Gastrocnemius medialis (tissue), 4 donors: ENCODE measurements around the gene TEX48. TPM values are rescaled to one million over a fixed set of nuclear protein-coding genes. Genes with fewer than 3 reads are reported as not detected.
A peak's percentile ranks its signal among the peaks of the same experiment; 100 is the strongest.

Experiments used
- ATAC-seq, 2 donors: fragments of 150-250 bp; one replicate each; pipeline ENCODE4 v1.9.1; 2016
- DNase-seq, 2 donors: peaks; one replicate each; pipeline ENCODE4 v3.0.0-alpha.2; 2019
- H3K27ac ChIP-seq, 4 donors: fragments of 200-600 bp; sonication (generic); 1 replicate in 1 of 4; 2 replicates in 3 of 4; pipeline ENCODE4 v1.5.1; 2016 to 2018; ENCODE audit warnings: mild to moderate bottlenecking in 2 of 4, moderate library complexity in 1 of 4
- H3K27me3 ChIP-seq, 3 donors: fragments of 200-600 bp; sonication (generic) in 2 of 3; 1 replicate in 1 of 3; 2 replicates in 2 of 3; pipeline versions ENCODE4 v1.5.1 to v1.6.0; 2016 to 2019; ENCODE audit warnings: mild to moderate bottlenecking in 1 of 3, moderate library complexity in 1 of 3
- H3K36me3 ChIP-seq, 2 donors: fragments of 200-600 bp; sonication (generic) in 1 of 2; one replicate each; pipeline ENCODE4 v1.5.1; 2017 to 2018
- H3K4me1 ChIP-seq, 2 donors: fragments of 200-600 bp; sonication (generic) in 1 of 2; one replicate each; pipeline ENCODE4 v1.5.1; 2016 to 2017; ENCODE audit warnings: mild to moderate bottlenecking in 2 of 2
- H3K4me3 ChIP-seq, 4 donors: fragments of 200-600 bp; sonication (generic) in 3 of 4; 1 replicate in 1 of 4; 2 replicates in 3 of 4; pipeline ENCODE4 v1.5.1; 2016 to 2019; ENCODE audit warnings: mild to moderate bottlenecking in 2 of 4
- H3K9me3 ChIP-seq, 3 donors: fragments of 200-600 bp; sonication (generic) in 2 of 3; 1 replicate in 1 of 3; 2 replicates in 2 of 3; pipeline ENCODE4 v1.5.1; 2016 to 2019
- POLR2A ChIP-seq, 2 donors: fragments of 450-650 bp; IDR thresholded peaks; one replicate each; pipeline ENCODE4 v1.6.1; 2017; ENCODE audit warnings: antibody characterized with exemption in 2 of 2, mild to moderate bottlenecking in 2 of 2, moderate library complexity in 2 of 2
- in situ Hi-C, 4 donors: fragments of 200-750 bp; cut with MboI; loops; one replicate each; pipeline versions ENCODE4 v1.15.0 to v1.8.0; 2017; ENCODE audit warnings: low sequenced_read_pairs in 4 of 4
- intact Hi-C: fragments of 100-400 bp; cut with DNase I; formaldehyde crosslinking; loops from one replicate; pipeline ENCODE4 v1.15.1; 2023; ENCODE audit warnings: low total_unique reads
- total RNA-seq, 4 donors: library from RNA; depleted of rRNA; stranded (reverse); fragments of >200 nt; gene quantifications; one replicate each; pipeline versions ENCODE4 v1.1.0 to v1.2.3, GENCODE V29; 2016
- TF ChIP-seq, protein P1 (sequence below), 5 experiments: fragments of 450-650 bp in 3 of 5; fragments of 200-600 bp in 2 of 5; sonication (generic) in 2 of 5; IDR thresholded peaks in 4 of 5; conservative IDR thresholded peaks in 1 of 5; 1 replicate in 4 of 5; 2 replicates in 1 of 5; pipeline ENCODE4 v1.5.1; 2016 to 2019; ENCODE audit warnings: antibody characterized with exemption in 5 of 5, mild to moderate bottlenecking in 3 of 5, moderate library complexity in 3 of 5

The TEX48 gene
- total RNA-seq, 4 donors from 2014 or later: not detected

DNA sequence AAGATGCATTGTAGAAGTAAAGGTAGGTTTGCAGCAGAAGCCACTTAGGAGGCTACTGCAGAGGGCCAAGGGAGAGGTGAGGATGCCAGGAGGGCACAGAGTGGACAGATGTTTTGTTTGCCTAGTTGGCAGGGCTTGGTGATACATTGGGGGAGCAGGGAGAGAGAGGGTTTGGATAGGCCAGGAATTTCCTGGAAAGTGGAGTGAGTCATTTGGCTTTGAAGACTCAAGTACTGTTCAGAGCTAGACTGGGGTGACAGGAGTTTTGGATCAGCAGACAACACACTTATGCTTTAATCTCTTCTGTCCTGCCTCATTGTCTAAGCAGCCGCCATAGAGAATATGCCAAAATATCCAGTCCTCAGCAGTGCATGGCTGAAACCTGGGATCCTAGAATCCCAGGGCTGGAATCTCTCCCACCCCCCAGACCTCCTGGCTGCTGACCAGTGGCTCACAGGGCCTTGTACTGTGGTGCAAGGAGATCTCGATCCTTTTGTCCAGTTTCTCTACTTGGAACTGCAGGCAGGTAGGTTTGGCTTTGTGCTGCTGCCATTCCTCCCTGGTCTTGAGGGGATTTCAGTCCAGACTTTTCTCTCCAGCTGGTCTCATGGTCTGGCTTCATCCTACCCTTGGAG is 59.9 kb downstream of the TEX48 start:
- ATAC-seq (no peak), DNase-seq (no peak)
- Histone ChIP-seq H3K4me3 (no peak overlapping the region), H3K27me3 (no peaks in the 10 kb centered on the region), H3K27ac (no peak overlapping the region), H3K36me3 (peaks cover 0 to 11% of the 10 kb centered on the region in 2 donors), H3K4me1 (no peaks in the 10 kb centered on the region), H3K9me3 (no peaks in the 10 kb centered on the region)
- intact Hi-C loops: no loop called here
- TF ChIP-seq, protein P1, sequence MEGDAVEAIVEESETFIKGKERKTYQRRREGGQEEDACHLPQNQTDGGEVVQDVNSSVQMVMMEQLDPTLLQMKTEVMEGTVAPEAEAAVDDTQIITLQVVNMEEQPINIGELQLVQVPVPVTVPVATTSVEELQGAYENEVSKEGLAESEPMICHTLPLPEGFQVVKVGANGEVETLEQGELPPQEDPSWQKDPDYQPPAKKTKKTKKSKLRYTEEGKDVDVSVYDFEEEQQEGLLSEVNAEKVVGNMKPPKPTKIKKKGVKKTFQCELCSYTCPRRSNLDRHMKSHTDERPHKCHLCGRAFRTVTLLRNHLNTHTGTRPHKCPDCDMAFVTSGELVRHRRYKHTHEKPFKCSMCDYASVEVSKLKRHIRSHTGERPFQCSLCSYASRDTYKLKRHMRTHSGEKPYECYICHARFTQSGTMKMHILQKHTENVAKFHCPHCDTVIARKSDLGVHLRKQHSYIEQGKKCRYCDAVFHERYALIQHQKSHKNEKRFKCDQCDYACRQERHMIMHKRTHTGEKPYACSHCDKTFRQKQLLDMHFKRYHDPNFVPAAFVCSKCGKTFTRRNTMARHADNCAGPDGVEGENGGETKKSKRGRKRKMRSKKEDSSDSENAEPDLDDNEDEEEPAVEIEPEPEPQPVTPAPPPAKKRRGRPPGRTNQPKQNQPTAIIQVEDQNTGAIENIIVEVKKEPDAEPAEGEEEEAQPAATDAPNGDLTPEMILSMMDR (IDR thresholded peaks at IDR 0.05 in 4 of 5, conservative IDR thresholded peaks at IDR 0.05 in 1 of 5): no peak
- TF ChIP-seq POLR2A (IDR thresholded peaks at IDR 0.05): no peak
- in situ Hi-C loops: no loop called here

DNA sequence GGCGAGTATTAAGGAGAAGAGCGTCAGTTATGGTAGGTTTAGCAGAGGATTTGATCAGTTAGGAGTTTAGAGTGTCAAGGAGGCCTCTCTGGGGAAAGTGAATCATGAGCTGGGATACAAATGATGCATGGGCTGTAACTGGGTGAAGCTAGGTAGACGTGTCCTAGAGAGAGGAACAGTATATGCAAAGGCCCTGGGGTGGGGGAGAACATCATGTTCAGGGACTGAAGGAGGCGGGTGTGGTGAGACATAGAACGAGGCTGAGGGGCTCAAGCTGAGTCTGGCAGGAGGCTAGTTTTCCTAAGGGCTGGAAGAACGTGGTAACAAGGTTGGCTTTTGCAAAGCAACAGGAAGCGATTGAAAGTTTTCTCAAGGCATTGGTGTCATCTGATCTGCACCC is 60.4 kb downstream of the TEX48 start:
- H3K9me3 ChIP-seq: no peaks in the 10 kb centered on the region
- intact Hi-C loops: no loop called here
- DNase-seq: no peak
- TF ChIP-seq POLR2A (IDR thresholded peaks at IDR 0.05): no peak
- TF ChIP-seq, protein P1 (IDR thresholded peaks at IDR 0.05 in 4 of 5, conservative IDR thresholded peaks at IDR 0.05 in 1 of 5): no peak
- H3K4me3 ChIP-seq: no peak overlapping the region
- H3K36me3 ChIP-seq: peaks cover 0 to 11% of the 10 kb centered on the region in 2 donors
- in situ Hi-C loops: no loop called here
- no peaks in the 10 kb centered on the region for H3K4me1 ChIP-seq
- no peak for ATAC-seq
- no peaks in the 10 kb centered on the region for H3K27me3 ChIP-seq
- H3K27ac ChIP-seq: no peak overlapping the region

DNA sequence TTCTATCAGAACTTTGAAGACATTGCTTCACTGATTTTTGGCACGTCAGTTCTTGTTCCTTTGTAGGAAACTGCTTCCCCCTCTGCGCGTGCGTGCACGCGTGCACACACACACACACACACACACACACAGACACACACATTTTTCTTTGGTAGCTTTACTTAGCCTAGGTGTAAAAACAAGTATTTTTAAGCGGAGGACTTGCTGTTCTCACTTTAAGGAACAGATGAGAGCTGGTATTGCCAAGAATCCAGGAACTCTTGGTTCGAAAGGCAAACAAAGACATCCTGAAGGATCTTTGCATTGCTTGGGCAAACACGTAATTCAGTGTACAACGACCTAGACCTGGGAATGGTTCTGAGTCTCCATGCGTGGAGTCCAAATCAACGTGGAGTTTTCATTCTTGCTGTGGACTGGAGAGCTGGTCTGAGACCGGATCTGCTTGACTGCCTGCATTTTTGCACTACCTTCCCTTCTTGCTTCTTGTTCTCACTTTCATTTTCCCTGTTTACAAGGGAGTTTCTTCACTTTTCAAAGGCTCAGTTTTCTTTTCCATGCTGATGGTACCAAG is 62.7 kb downstream of the TEX48 start:
- Histone ChIP-seq H3K27me3 (no peaks in the 10 kb centered on the region), H3K4me3 (no peak overlapping the region), H3K36me3 (peaks cover 0 to 11% of the 10 kb centered on the region in 2 donors), H3K9me3 (no peaks in the 10 kb centered on the region), H3K4me1 (no peaks in the 10 kb centered on the region), H3K27ac (no peak overlapping the region)
- intact Hi-C loops (no loop called here), in situ Hi-C loops (no loop called here)
- DNase-seq (no peak), ATAC-seq (no peak)
- TF ChIP-seq, protein P1 (IDR thresholded peaks at IDR 0.05 in 4 of 5, conservative IDR thresholded peaks at IDR 0.05 in 1 of 5): no peak
- no peak for TF ChIP-seq POLR2A (IDR thresholded peaks at IDR 0.05)

DNA sequence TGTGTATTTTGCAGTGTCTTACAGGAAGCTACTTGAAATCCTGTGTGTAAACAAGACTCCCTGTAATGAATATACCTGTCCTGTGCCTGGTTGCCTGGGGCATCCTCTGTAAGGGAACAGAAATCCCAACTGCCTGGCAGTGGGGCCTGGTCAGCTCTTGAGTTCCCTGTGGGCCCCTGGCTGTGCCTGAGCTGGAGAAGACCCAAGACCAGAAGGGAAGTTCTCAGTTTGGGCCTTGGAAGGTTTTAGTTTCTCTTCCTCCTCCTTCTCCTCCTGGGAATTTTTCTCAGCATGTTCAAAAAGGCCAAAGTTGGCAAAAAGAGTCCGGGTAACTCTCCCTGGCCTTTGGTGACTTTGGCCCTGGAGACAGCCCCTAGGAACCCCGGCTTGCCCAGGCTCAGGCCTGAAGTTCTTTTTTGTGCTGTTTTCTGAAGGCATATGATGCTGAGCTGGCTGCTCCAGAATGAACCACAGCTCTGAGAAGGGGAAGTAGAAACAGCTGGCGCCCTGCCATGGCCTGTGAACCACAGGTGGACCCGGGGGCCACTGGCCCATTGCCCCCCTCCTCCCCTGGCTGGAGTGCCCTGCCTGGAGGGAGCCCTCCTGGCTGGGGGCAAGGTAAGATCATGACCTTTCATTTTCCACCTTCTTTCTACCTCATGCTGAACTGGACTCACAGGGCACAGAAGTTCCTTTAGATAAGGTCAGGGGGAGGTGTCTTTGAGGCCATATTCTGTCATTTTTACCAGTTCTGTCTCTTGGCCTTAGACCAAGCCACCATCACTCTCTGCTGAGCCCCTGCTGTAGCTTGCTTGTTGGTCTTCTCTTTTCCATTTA is 65.1 kb downstream of the TEX48 start:
- H3K27ac ChIP-seq: no peak overlapping the region
- H3K9me3 ChIP-seq: no peaks in the 10 kb centered on the region
- H3K36me3 ChIP-seq: peaks cover 0 to 11% of the 10 kb centered on the region in 2 donors
- TF ChIP-seq POLR2A (IDR thresholded peaks at IDR 0.05): no peak
- TF ChIP-seq, protein P1 (IDR thresholded peaks at IDR 0.05 in 4 of 5, conservative IDR thresholded peaks at IDR 0.05 in 1 of 5): no peak
- peak in 1 of 2 donors; percentile 29 for DNase-seq
- ATAC-seq: no peak
- H3K27me3 ChIP-seq: no peaks in the 10 kb centered on the region
- no peak overlapping the region for H3K4me3 ChIP-seq
- H3K4me1 ChIP-seq: peaks cover 6 to 8% of the 10 kb centered on the region in 2 donors
- intact Hi-C loops (no loop called here), in situ Hi-C loops (no loop called here)

Other genes with a start within 250 kb of the TEX48 start
- under 1 TPM in 2 of 4 donors, not detected in 2; 0.16 to 0.18 TPM for gene WHRN, start 176.7 kb downstream of the TEX48 start, total RNA-seq
- 100 to 1,000 TPM; 105 to 191 (median 176) TPM for gene ATP6V1G1, start 94.4 kb downstream of the TEX48 start, total RNA-seq
- 1 to 10 TPM; 4.9 to 6.0 (median 5.4) TPM for gene TMEM268, start 70.9 kb downstream of the TEX48 start, total RNA-seq
- not detected for gene TEX53, start 24.4 kb downstream of the TEX48 start, total RNA-seq
- not detected for gene TNFSF15, start 123.8 kb upstream of the TEX48 start, total RNA-seq
- under 1 TPM in 2 of 4 donors, not detected in 2; 0.29 to 0.76 TPM for gene TNFSF8, start 248.4 kb upstream of the TEX48 start, total RNA-seq